ENCODE data around the gene DDX42. TPM values are rescaled to one million over a fixed set of nuclear protein-coding genes. Genes with fewer than 3 reads are reported as not detected.

Gene DDX42
- polyA plus RNA-seq, 2 of the 4 experiments (the other 2 are of a cell fraction) = 124 to 262 TPM

GRCh38 chr17:63822537-63822936 is 48.6 kb downstream of the DDX42 start:
- ChIA-PET POLR2A (interaction anchor here (0.5 kb wide), 1 partner anchor 53 kb away, joined by 4 read pairs; no protein-coding TSS in a partner anchor), CTCF (interaction anchor here (2.1 to 4.4 kb wide), 3 partner anchors 12 to 16 kb away, joined by 8 to 29 read pairs (median 11); no protein-coding TSS in a partner anchor)
- H3K4me2 ChIP-seq = no peak overlapping the region
- H3K9me3 ChIP-seq = no peaks in the 10 kb centered on the region
- ATAC-seq = no peak
- DNase-seq (ENCODE audit: low read depth in 1 of 2, low spot score in 1 of 2) = no peak
- TF ChIP-seq SMC3 (IDR thresholded peaks at IDR 0.05) = no peak
- no peak for TF ChIP-seq ATOH8 (CRISPR knock-in tag; IDR thresholded peaks at IDR 0.05; ENCODE audit: low read depth)
- TF ChIP-seq RNF2 (IDR thresholded peaks at IDR 0.05; ENCODE audit: borderline replicate concordance, low read depth) = no peak
- no peak overlapping the region for H3K27ac ChIP-seq
- H3K4me3 ChIP-seq = no peak overlapping the region
- H3K4me1 ChIP-seq = peaks cover 31% of the 10 kb centered on the region
- FAIRE-seq = no peak

- CTCF ChIA-PET = interaction anchor here (0.9 to 4.4 kb wide), 6 partner anchors 10 to 25 kb away, joined by 3 to 29 read pairs (median 4); no protein-coding TSS in a partner anchor
- no peak for FAIRE-seq
Measured at GRCh38 chr17:63823659-63824331, 49.8 kb downstream of the DDX42 start.

More at GRCh38 chr17:63823659-63824331, 49.8 kb downstream of the DDX42 start:
- Histone ChIP-seq H3K4me3 (no peak overlapping the region), H3K4me2 (no peak overlapping the region), H3K27ac (no peak overlapping the region), H3K9me3 (no peaks in the 10 kb centered on the region), H3K4me1 (peaks cover 29% of the 10 kb centered on the region)
- ATAC-seq (no peak), DNase-seq (ENCODE audit: low read depth in 1 of 2, low spot score in 1 of 2) (no peak)
- 93% methylated on average over 13 of the region's 13 CpGs for WGBS (ENCODE audit: missing lambda C conversion rate)
- TF ChIP-seq JUN (IDR thresholded peaks at IDR 0.05) (no peak; a peak in 1 of 5 replicates), MAFK (IDR thresholded peaks at IDR 0.05; ENCODE audit: partially characterized antibody) (no peak), FOXS1 (CRISPR knock-in tag; IDR thresholded peaks at IDR 0.05) (no peak), EP300 (IDR thresholded peaks at IDR 0.05) (no peak), RAD21 (conservative IDR thresholded peaks at IDR 0.05 in 1 of 2, IDR thresholded peaks at IDR 0.05 in 1 of 2) (no peak), REST (IDR thresholded peaks at IDR 0.05) (no peak), ATOH8 (CRISPR knock-in tag; IDR thresholded peaks at IDR 0.05; ENCODE audit: low read depth) (no peak), RNF2 (IDR thresholded peaks at IDR 0.05; ENCODE audit: borderline replicate concordance, low read depth) (no peak), CBX2 (IDR thresholded peaks at IDR 0.05; ENCODE audit: borderline replicate concordance, low read depth) (no peak), SMC3 (IDR thresholded peaks at IDR 0.05) (no peak), E2F6 (IDR thresholded peaks at IDR 0.05; ENCODE audit: borderline replicate concordance, low read depth) (no peak), EHMT2 (IDR thresholded peaks at IDR 0.05; ENCODE audit: low read depth) (no peak), CBX8 (IDR thresholded peaks at IDR 0.05) (no peak), HOXB5 (CRISPR knock-in tag; IDR thresholded peaks at IDR 0.05) (no peak), RFX5 (IDR thresholded peaks at IDR 0.05) (no peak), CEBPB (IDR thresholded peaks at IDR 0.05) (no peak)
- POLR2A ChIA-PET = interaction anchor here (0.7 kb wide), 1 partner anchor 50 kb away, joined by 4 read pairs; the partner anchor contains the start of genes CCDC47 and DDX42
